GM23248 (cell line): Measurements from ENCODE around the gene PIGQ. TPM values are rescaled to one million over a fixed set of nuclear protein-coding genes. Genes with fewer than 3 reads are reported as not detected.

ENCODE experiments used
- DNase-seq: peaks from one replicate; pipeline ENCODE4 v3.0.0-alpha.2; 2015
- H2AFZ ChIP-seq: fragments of 200-600 bp; sonication (generic); 2 replicates; pipeline ENCODE4 v1.6.1; 2016; ENCODE audit warnings: antibody characterized with exemption
- H3F3A ChIP-seq: fragments of 200-600 bp; sonication (generic); 2 replicates; pipeline ENCODE4 v1.6.1; 2016; ENCODE audit warnings: mild to moderate bottlenecking, antibody characterized with exemption, mixed run types; ENCODE audit not compliant: insufficient read depth
- H3K27ac ChIP-seq: fragments of 200-600 bp; sonication (generic); 2 replicates; pipeline ENCODE4 v1.5.1; 2016; ENCODE audit warnings: mild to moderate bottlenecking
- H3K27me3 ChIP-seq: fragments of 200-600 bp; sonication (generic); replicated peaks from 2 replicates; pipeline ENCODE4 v1.6.1; 2016; ENCODE audit warnings: mild to moderate bottlenecking; ENCODE audit not compliant: insufficient read depth
- H3K36me3 ChIP-seq: fragments of 200-600 bp; sonication (generic); 2 replicates; pipeline ENCODE4 v1.6.1; 2016; ENCODE audit warnings: low read depth, mild to moderate bottlenecking
- H3K4me1 ChIP-seq: fragments of 200-600 bp; sonication (generic); 2 replicates; pipeline ENCODE4 v1.6.1; 2016; ENCODE audit warnings: mild to moderate bottlenecking; ENCODE audit not compliant: insufficient read depth
- H3K4me2 ChIP-seq: fragments of 200-600 bp; sonication (generic); one replicate; pipeline ENCODE4 v1.6.1; 2016; ENCODE audit warnings: mild to moderate bottlenecking; ENCODE audit not compliant: unreplicated experiment
- H3K4me3 ChIP-seq: fragments of 200-600 bp; sonication (generic); 2 replicates; pipeline ENCODE4 v1.5.1; 2016; ENCODE audit warnings: mild to moderate bottlenecking
- H3K79me2 ChIP-seq: fragments of 200-600 bp; sonication (generic); 2 replicates; pipeline ENCODE4 v1.6.1; 2016; ENCODE audit warnings: mild to moderate bottlenecking; ENCODE audit not compliant: insufficient read depth
- H3K9ac ChIP-seq: fragments of 200-600 bp; sonication (generic); 2 replicates; pipeline ENCODE4 v1.6.1; 2016; ENCODE audit warnings: mild to moderate bottlenecking
- H3K9me2 ChIP-seq: fragments of 200-600 bp; sonication (generic); 2 replicates; pipeline ENCODE4 v1.6.1; 2016; ENCODE audit warnings: mixed run types, mild to moderate bottlenecking, moderate library complexity; ENCODE audit not compliant: insufficient read depth
- H3K9me3 ChIP-seq: fragments of 200-600 bp; sonication (generic); one replicate; pipeline ENCODE4 v1.6.1; 2017; ENCODE audit warnings: low read depth
- H4K20me1 ChIP-seq: fragments of 200-600 bp; sonication (generic); 2 replicates; pipeline ENCODE4 v1.6.0; 2016; ENCODE audit not compliant: insufficient read depth
- EZH2 ChIP-seq: fragments of 200-600 bp; sonication (generic); IDR thresholded peaks from 2 replicates; pipeline ENCODE4 v1.6.1; 2018; ENCODE audit warnings: antibody characterized with exemption, mild to moderate bottlenecking; ENCODE audit not compliant: insufficient read depth, poor library complexity, severe bottlenecking
- EZH2phosphoT487 ChIP-seq: fragments of 200-600 bp; sonication (generic); IDR thresholded peaks from 2 replicates; pipeline ENCODE4 v1.6.1; 2018; ENCODE audit warnings: antibody characterized with exemption, moderate library complexity, mild to moderate bottlenecking, low read depth; ENCODE audit not compliant: insufficient read depth
- WGBS, 2 experiments: methylation state at CpG; one replicate each; pipeline ENCODE4 v1.1.6; 2015 to 2017; ENCODE audit warnings: low lambda C conversion rate in 2 of 2, low coverage in 1 of 2; ENCODE audit errors: missing lambda C conversion rate in 2 of 2; 5-methylcytosine and 5-hydroxymethylcytosine counted together
- in situ Hi-C: fragments of 300-500 bp; cut with MboI; formaldehyde crosslinking; loops from 2 replicates; pipeline ENCODE4 v1.15.0; 2020
- polyA plus RNA-seq: library from polyadenylated mRNA; unstranded; fragments of >200 nt; fragmentation: Nextera tagmentation; extraction: Ambion mirVana; gene quantifications from 2 replicates; pipeline ENCODE4 v1.2.1, GENCODE V29; 2016
- total RNA-seq: library from RNA; depleted of rRNA; stranded (reverse); fragments of >200 nt; shearing (Covaris generic); gene quantifications from 2 replicates; pipeline ENCODE4 v1.2.3, GENCODE V29; 2014

Gene PIGQ
- total and polyA plus RNA-seq, 2 experiments from 2014 or later, result 31.6 to 35.0 TPM

GRCh38 chr16:630249-630814 is 60.6 kb downstream of the PIGQ start:
- no peak overlapping the region for H3K4me3 ChIP-seq
- no peaks in the 10 kb centered on the region for H3K9me2 ChIP-seq
- H3K9me3 ChIP-seq, result no peaks in the 10 kb centered on the region
- H3K4me2 ChIP-seq, result no peak overlapping the region
- H3K27ac ChIP-seq, result no peak overlapping the region
- H3K79me2 ChIP-seq, result peaks cover 9% of the 10 kb centered on the region
- in situ Hi-C loops, result no loop called here
- 0 out of 2 replicates have a peak, but pooled peaks cover 4% of the 10 kb centered on the region for H3F3A ChIP-seq
- no peak overlapping the region for H3K9ac ChIP-seq
- no peak for TF ChIP-seq EZH2
- no peak for TF ChIP-seq EZH2phosphoT487
- peak; percentile 47 for DNase-seq
- no peaks in the 10 kb centered on the region for H3K36me3 ChIP-seq
- H2AFZ ChIP-seq, result no peak overlapping the region
- H3K27me3 ChIP-seq, result no peaks in the 10 kb centered on the region
- H3K4me1 ChIP-seq, result peaks cover 18% of the 10 kb centered on the region
- WGBS, 2 experiments, result 42 to 46% methylated on average over 26 to 28 of the region's 29 CpGs
- no peaks in the 10 kb centered on the region for H4K20me1 ChIP-seq

DNA sequence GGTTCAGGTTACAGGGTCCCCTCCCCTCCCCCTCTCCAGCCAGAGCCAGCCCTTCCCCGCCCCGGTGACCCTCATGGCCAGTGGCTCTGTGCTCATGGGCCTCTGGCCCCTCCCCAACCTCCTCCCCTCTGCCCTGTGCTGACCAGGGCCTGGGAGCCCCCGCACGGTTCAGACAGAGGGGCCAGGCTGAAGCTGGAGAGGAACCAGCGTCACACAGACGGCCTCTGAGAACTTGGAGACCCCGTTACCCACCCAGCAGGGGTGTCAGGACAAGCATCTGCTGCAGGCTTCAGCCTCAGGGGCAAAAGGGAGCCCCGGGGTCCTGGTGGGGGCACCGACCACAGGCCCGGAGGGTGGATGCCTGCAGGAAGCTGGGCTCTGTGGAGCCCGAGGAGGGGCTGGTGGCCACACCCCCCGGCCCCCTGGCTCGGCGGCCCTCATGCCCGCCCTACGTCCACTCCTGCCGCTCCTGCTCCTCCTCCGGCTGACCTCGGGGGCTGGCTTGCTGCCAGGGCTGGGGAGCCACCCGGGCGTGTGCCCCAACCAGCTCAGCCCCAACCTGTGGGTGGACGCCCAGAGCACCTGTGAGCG is 61.1 kb downstream of the PIGQ start, which contains the start of gene WFIKKN1:
WFIKKN1 (plus strand) TSS at position 171 of the 591 bp plus-strand sequence; CDS start at position 440, 269 bp downstream.
- H3K4me1 ChIP-seq, result peaks cover 18% of the 10 kb centered on the region
- H3K9me3 ChIP-seq, result no peaks in the 10 kb centered on the region
- no peak within 1 kb of the TSS for H3K4me3 ChIP-seq
- H3K27ac ChIP-seq, result no peak within 1 kb of the TSS
- no peaks in the 10 kb centered on the region for H3K36me3 ChIP-seq
- no peaks in the 10 kb centered on the region for H3K9me2 ChIP-seq
- no peak within 1 kb of the TSS for H2AFZ ChIP-seq
- H3K9ac ChIP-seq, result no peak within 1 kb of the TSS
- H3K79me2 ChIP-seq, result peaks cover 14% of the 10 kb centered on the region
- no peaks in the 10 kb centered on the region for H4K20me1 ChIP-seq
- 6 to 10% methylated on average over 19 to 23 of the region's 23 CpGs for WGBS, 2 experiments
- peak; percentile 26 for DNase-seq
- in situ Hi-C loops, result no loop called here
- no peaks in the 10 kb centered on the region for H3K27me3 ChIP-seq
- H3F3A ChIP-seq, result 0 out of 2 replicates have a peak, but pooled peaks cover 4% of the 10 kb centered on the region
- no peak within 1 kb of the TSS for H3K4me2 ChIP-seq
- no peak for TF ChIP-seq EZH2phosphoT487
- TF ChIP-seq EZH2, result no peak

GRCh38 chr16:631808-632358 is 62.1 kb downstream of the PIGQ start:
- WGBS, 2 experiments, result 39 to 48% methylated on average over 6 to 9 of the region's 9 CpGs
- H3K27me3 ChIP-seq, result no peaks in the 10 kb centered on the region
- no peak overlapping the region for H3K4me2 ChIP-seq
- no peak overlapping the region for H2AFZ ChIP-seq
- no peak overlapping the region for H3K27ac ChIP-seq
- no peak for DNase-seq
- H4K20me1 ChIP-seq, result no peaks in the 10 kb centered on the region
- no peaks in the 10 kb centered on the region for H3K9me3 ChIP-seq
- in situ Hi-C loops, result no loop called here
- H3K79me2 ChIP-seq, result peaks cover 14% of the 10 kb centered on the region
- H3K4me3 ChIP-seq, result no peak overlapping the region
- no peak overlapping the region for H3K9ac ChIP-seq
- peaks cover 12% of the 10 kb centered on the region for H3K4me1 ChIP-seq
- H3K36me3 ChIP-seq, result no peaks in the 10 kb centered on the region
- H3K9me2 ChIP-seq, result no peaks in the 10 kb centered on the region
- TF ChIP-seq EZH2phosphoT487 (no peak), EZH2 (no peak)
- H3F3A ChIP-seq, result no peaks in the 10 kb centered on the region

DNA sequence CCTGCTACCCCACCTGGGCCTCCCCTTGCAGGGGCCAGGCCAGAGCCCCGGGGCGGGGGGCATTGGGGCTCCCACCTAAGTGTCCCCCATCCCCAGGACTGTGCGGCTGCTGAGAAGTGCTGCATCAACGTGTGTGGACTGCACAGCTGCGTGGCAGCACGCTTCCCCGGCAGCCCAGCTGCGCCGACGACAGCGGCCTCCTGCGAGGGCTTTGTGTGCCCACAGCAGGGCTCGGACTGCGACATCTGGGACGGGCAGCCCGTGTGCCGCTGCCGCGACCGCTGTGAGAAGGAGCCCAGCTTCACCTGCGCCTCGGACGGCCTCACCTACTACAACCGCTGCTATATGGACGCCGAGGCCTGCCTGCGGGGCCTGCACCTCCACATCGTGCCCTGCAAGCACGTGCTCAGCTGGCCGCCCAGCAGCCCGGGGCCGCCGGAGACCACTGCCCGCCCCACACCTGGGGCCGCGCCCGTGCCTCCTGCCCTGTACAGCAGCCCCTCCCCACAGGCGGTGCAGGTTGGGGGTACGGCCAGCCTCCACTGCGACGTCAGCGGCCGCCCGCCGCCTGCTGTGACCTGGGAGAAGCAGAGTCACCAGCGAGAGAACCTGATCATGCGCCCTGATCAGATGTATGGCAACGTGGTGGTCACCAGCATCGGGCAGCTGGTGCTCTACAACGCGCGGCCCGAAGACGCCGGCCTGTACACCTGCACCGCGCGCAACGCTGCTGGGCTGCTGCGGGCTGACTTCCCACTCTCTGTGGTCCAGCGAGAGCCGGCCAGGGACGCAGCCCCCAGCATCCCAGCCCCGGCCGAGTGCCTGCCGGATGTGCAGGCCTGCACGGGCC is 62.9 kb downstream of the PIGQ start:
- Histone ChIP-seq H3K4me1 (0 out of 2 replicates have a peak, but pooled peaks cover 6% of the 10 kb centered on the region), H3K9ac (no peak overlapping the region), H3K27ac (no peak overlapping the region), H3K9me2 (no peaks in the 10 kb centered on the region), H4K20me1 (no peaks in the 10 kb centered on the region), H3K4me2 (no peak overlapping the region), H2AFZ (no peak overlapping the region), H3K36me3 (no peaks in the 10 kb centered on the region), H3K4me3 (no peak overlapping the region), H3K9me3 (no peaks in the 10 kb centered on the region), H3F3A (no peaks in the 10 kb centered on the region), H3K79me2 (peaks cover 14% of the 10 kb centered on the region), H3K27me3 (no peaks in the 10 kb centered on the region)
- no peak for TF ChIP-seq EZH2phosphoT487
- TF ChIP-seq EZH2, result no peak
- DNase-seq, result no peak
- in situ Hi-C loops, result no loop called here
- 95 to 96% methylated on average over 42 to 65 of the region's 67 CpGs for WGBS, 2 experiments
